HG03066 (cell line): Measurements from ENCODE around the gene TENT5C.
A peak's percentile ranks its signal among the peaks of the same experiment; 100 is the strongest.

Experiments used
- ATAC-seq: cut with Tn5 transposase; IDR thresholded peaks from one replicate; pipeline ENCODE4 v1.9.1; 2021; ENCODE audit warnings: low read depth; ENCODE audit not compliant: unreplicated experiment

TENT5C gene

GRCh38 chr1:117653195-117653594, 47.3 kb downstream of the TENT5C start:
- ATAC-seq = no peak

GRCh38 chr1:117653732-117654492, 48.1 kb downstream of the TENT5C start:
- ATAC-seq = peak; percentile 4

GRCh38 chr1:117654493-117655219, 48.8 kb downstream of the TENT5C start:
- ATAC-seq = peak; percentile 76

- ATAC-seq = no peak
Measured at GRCh38 chr1:117655220-117655577, 49.4 kb downstream of the TENT5C start.

GRCh38 chr1:117656202-117656641, 50.4 kb downstream of the TENT5C start:
- ATAC-seq = peak; percentile 49

GRCh38 chr1:117657031-117657430, 51.2 kb downstream of the TENT5C start:
- ATAC-seq = no peak

GRCh38 chr1:117657949-117658660, 52.3 kb downstream of the TENT5C start:
- no peak for ATAC-seq

GRCh38 chr1:117658676-117659075, 52.8 kb downstream of the TENT5C start:
- ATAC-seq = no peak

- no peak for ATAC-seq
Measured at GRCh38 chr1:117659550-117660270, 53.9 kb downstream of the TENT5C start.

- ATAC-seq = no peak
Measured at GRCh38 chr1:117660271-117660965, 54.6 kb downstream of the TENT5C start.

- ATAC-seq = no peak
Measured at GRCh38 chr1:117661027-117661426, 55.2 kb downstream of the TENT5C start.

GRCh38 chr1:117662667-117663066, 56.8 kb downstream of the TENT5C start:
- no peak for ATAC-seq

GRCh38 chr1:117663156-117663902, 57.5 kb downstream of the TENT5C start:
- no peak for ATAC-seq

- peak; percentile 96 for ATAC-seq
Measured at GRCh38 chr1:117664314-117664713, 58.5 kb downstream of the TENT5C start.

GRCh38 chr1:117665556-117666270, 59.9 kb downstream of the TENT5C start:
- no peak for ATAC-seq

- no peak for ATAC-seq
Measured at GRCh38 chr1:117669572-117669971, 63.7 kb downstream of the TENT5C start.

- no peak for ATAC-seq
Measured at GRCh38 chr1:117670976-117671780, 65.3 kb downstream of the TENT5C start.
